Cardiac fibroblast (primary cell): Measurements from ENCODE around the gene ZNF500.
A peak's percentile ranks its signal among the peaks of the same experiment; 100 is the strongest.

Experiments used
- DNase-seq, 2 donors: peaks; one replicate each; pipeline versions ENCODE4 v3.0.0 to v3.0.0-alpha.2; 2010; ENCODE audit warnings: low read depth in 2 of 2
- H3K4me3 ChIP-seq, 2 donors: replicated peaks in 1 of 2; 1 replicate in 1 of 2; 2 replicates in 1 of 2; pipeline ENCODE4 v1.5.1; 2011; ENCODE audit warnings: low read depth in 2 of 2, low read length in 2 of 2, mild to moderate bottlenecking in 2 of 2, moderate library complexity in 1 of 2
- TF ChIP-seq, protein P1 (sequence below): IDR thresholded peaks from one replicate; pipeline ENCODE4 v1.5.1; 2011; ENCODE audit warnings: low read depth, mild to moderate bottlenecking, low read length, inconsistent platforms

Gene ZNF500

DNA sequence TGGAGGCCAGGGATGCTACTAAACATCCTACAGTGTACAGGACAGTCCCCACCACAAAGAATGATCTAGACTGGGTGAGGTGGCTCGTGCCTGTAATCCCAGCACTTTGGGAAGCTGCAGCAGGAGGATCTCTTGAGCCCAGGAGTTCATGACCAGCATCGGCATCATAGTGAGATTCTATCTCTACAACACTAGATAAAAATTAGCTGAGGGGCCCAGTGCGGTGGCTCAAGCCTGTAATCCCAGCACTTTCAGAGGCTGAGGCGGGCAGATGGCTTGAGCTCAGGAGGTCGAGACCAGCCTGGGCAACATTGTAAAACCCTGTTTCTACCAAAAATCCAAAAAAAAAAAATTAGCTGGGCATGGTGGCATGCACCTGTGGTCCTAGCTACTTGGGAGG is 5.4 kb upstream of the ZNF500 start:
- H3K4me3 ChIP-seq = no peak overlapping the region
- DNase-seq = no peak
- TF ChIP-seq, protein P1, sequence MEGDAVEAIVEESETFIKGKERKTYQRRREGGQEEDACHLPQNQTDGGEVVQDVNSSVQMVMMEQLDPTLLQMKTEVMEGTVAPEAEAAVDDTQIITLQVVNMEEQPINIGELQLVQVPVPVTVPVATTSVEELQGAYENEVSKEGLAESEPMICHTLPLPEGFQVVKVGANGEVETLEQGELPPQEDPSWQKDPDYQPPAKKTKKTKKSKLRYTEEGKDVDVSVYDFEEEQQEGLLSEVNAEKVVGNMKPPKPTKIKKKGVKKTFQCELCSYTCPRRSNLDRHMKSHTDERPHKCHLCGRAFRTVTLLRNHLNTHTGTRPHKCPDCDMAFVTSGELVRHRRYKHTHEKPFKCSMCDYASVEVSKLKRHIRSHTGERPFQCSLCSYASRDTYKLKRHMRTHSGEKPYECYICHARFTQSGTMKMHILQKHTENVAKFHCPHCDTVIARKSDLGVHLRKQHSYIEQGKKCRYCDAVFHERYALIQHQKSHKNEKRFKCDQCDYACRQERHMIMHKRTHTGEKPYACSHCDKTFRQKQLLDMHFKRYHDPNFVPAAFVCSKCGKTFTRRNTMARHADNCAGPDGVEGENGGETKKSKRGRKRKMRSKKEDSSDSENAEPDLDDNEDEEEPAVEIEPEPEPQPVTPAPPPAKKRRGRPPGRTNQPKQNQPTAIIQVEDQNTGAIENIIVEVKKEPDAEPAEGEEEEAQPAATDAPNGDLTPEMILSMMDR = no peak

DNA sequence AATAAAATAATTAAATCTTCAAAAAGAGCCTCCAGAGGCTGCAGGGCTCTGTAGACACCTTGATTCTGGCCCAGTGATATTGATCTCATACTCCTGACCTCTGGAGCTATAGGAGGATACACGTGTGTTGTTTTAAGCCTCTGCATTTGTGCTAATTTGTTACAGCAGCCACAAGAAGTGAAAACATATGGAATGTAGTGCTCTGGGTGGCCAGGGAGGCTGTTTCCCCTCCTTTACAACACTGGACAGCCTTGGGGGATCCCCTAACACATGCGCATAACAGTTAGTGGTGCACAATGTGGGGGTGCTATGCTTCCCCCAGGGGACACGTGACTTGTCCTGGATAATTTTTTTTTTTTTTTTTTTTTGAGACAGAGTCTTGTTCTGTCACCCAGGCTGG is 4.7 kb upstream of the ZNF500 start:
- TF ChIP-seq, protein P1 = no peak
- DNase-seq = no peak

DNA sequence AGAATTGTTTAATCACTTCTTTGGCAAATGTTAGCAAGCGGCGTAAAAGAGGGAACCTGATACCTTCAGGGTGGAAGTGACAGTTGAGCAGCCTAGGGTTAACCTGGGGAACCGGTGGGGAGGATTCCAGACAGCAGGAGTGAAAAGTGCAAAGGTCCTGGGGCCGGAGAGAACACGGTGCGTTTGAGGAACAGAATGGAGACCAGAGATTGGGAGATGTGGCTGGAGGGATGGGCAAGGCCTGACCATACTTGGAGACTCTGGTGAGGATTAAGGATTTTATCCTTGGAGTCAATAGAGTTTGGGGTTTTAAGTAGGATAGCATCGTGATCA is 2.3 kb upstream of the ZNF500 start:
- peak overlapping the region in 1 of 2 donors; percentile 65 for H3K4me3 ChIP-seq
- no peak for DNase-seq
- TF ChIP-seq, protein P1 = no peak

More for the DNA sequence above, 4.7 kb upstream of the ZNF500 start:
- H3K4me3 ChIP-seq = no peak overlapping the region

DNA sequence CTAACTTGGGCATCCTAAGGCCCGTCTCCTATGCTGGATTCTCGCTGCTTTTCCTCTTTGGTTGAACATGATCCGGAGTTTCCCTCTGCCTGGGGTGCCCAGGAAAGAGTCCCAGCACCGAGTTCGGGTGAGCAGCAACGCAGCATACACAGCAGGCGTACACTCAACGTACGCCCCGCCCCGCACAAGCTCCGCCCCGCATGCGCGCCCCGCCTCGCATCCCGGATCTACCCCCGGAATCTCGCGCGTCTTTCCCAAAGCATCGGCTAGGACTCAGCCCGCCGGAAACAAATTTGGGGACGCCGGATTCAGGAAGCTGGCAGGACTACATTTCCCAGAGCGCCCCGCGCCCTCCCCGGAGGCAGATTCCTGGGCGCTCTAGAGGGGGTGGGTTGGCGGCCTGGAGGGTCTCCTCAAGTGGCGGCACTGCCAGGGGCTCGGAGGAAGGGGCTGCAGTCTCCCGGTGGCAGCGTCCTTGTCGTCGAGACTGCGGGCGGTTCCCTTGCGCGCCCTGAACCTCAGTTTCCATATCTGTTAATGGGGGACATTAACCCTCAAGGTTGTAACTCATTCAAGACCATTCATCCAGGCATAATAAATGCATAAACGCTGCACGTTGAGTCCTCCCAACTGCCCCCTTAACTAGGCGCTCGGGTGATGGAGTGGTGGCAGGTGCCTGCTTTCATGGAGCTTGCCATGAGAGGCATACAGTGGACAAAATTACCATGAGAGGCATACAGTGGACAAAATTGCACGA is 1.8 kb upstream of the ZNF500 start:
- DNase-seq = peak; percentile 95 to 96
- TF ChIP-seq, protein P1 = no peak
- H3K4me3 ChIP-seq = peak overlapping the region; percentile 66 to 67

DNA sequence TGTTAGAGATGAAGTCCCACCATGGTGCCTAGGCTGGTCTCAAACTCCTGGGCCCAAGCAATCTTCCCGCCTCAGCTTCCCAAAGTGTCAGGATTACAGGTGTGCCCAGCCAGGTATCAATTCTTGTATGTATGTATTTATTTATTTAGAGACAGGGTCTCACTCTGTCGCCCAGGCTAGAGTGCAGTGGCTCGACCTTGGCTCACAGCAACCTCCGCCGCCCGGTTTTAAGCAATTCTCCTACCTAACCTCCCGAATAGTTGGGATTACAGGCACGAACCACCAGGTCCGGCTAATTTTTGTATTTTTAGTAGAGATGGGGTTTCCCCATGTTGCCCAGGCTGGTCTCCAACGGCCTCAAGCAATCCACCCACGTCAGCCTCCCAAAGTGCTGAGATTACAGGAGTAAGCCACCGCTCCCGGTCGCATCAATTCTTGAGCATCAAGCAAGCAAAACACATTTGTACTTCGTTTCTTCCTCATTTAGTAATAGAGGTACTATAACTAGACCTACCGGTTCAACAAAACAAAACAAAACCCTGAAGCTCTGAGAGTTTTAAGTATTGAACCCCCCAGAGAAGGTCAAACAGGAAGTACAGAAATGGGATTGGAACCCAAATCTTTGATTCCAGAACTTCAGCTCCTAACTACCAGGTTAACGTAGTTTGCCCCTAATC is 1.0 kb upstream of the ZNF500 start:
- peak; percentile 14 to 57 for DNase-seq
- H3K4me3 ChIP-seq = peak overlapping the region; percentile 66 to 67
- TF ChIP-seq, protein P1 = no peak

DNA sequence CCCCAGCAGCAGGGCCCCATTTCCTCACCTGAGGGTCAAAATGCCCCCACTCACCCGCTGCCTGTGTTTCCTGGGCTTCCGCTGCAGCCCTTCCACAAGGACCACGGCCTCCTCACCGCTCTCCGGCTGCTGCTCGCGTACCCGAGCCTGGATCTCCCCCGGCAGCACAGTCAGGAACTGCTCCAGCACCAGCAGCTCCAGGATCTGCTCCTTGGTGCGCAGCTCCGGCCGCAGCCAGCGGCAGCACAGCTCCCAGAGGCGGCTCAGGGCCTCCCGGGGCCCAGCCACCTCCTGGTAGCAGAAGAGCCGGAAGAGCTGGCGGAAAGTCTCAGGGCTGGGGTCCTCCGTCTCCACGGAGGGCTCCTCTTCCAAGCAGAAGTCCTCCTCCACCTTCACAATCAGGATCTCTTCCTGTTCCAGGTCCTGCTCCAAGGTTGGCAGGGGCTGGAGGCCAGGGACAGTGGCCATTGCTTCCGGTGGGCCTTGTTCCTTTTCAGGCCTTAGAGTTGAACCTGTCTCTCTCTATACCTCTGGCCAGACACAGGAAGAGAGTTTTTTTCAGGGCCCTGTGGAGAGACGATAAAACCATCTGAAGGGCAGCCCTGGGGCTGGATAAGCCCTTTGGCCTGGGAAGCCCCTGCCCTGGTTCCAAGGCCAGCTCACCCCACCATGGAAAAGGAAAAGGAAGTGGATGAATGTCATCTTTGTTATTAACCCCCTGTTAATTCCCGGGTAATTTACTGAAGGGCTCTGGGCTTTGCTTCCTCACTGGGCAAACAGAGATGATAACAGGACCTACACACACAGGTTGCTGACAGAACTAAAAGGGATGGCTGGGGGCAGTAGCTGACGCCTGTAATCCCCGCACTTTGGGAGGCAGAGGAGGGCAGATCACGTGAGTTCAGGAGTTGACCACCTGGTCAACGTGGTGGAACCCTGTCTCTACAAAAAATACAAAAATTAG is 1.2 kb downstream of the ZNF500 start:
- TF ChIP-seq, protein P1 = no peak
- peak overlapping the region; percentile 87 to 88 for H3K4me3 ChIP-seq
- no peak for DNase-seq
